SK-N-SH (cell line): ENCODE data around the gene GDF3. TPM values are rescaled to one million over a fixed set of nuclear protein-coding genes. Genes with fewer than 3 reads are reported as not detected.

Source experiments
- CTCF ChIA-PET: fragments of 300-600, 350-600 bp; formaldehyde crosslinking; extraction: SDS; loops from one replicate; lab custom pipeline; 2021; lab: Yijun Ruan, JAX
- POLR2A ChIA-PET: fragments of 350-600 bp; sonication (Branson Sonifier 250); formaldehyde crosslinking; extraction: SDS; loops from one replicate; lab custom pipeline; 2020; ENCODE audit warnings: antibody characterized with exemption, inconsistent platforms; lab: Yijun Ruan, JAX
- DNase-seq: peaks from one replicate; pipeline ENCODE4 v3.0.0; 2012
- H2AFZ ChIP-seq: fragments of 200-600 bp; sonication (generic); 2 replicates; pipeline ENCODE4 v1.8.1; 2016; ENCODE audit warnings: antibody characterized with exemption, mild to moderate bottlenecking, low read depth
- H3F3A ChIP-seq: fragments of 200-600 bp; sonication (generic); replicated peaks from 2 replicates; pipeline ENCODE3; 2016; ENCODE audit warnings: antibody characterized with exemption, mild to moderate bottlenecking; ENCODE audit not compliant: insufficient read depth
- H3K27ac ChIP-seq, 2 experiments: fragments of 200-500 bp in 1 of 2; fragments of 200-600 bp in 1 of 2; sonication (Bioruptor generic) in 1 of 2; sonication (generic), shearing (Covaris generic) in 1 of 2; 2 replicates each; pipeline versions ENCODE4 v1.5.1 to v1.6.1; 2014 to 2016; ENCODE audit warnings: low read depth in 2 of 2, inconsistent platforms in 1 of 2, low read length in 1 of 2, mild to moderate bottlenecking in 1 of 2, mixed read lengths in 1 of 2
- H3K27me3 ChIP-seq: fragments of 200-600 bp; sonication (generic), shearing (Covaris generic); 2 replicates; pipeline ENCODE4 v1.6.1; 2016; ENCODE audit warnings: mixed run types; ENCODE audit not compliant: insufficient read depth
- H3K36me3 ChIP-seq, 2 experiments: fragments of 200-500 bp in 1 of 2; fragments of 200-600 bp in 1 of 2; sonication (Bioruptor generic) in 1 of 2; sonication (generic) in 1 of 2; replicated peaks in 1 of 2; 2 replicates each; pipeline versions ENCODE3 to v1.5.1; 2014 to 2016; ENCODE audit warnings: low read length in 1 of 2, mild to moderate bottlenecking in 1 of 2; ENCODE audit not compliant: insufficient read depth in 2 of 2, control insufficient read depth in 1 of 2
- H3K4me1 ChIP-seq, 2 experiments: fragments of 200-500 bp in 1 of 2; fragments of 200-600 bp in 1 of 2; sonication (Bioruptor generic) in 1 of 2; sonication (generic), shearing (Covaris generic) in 1 of 2; 2 replicates each; pipeline versions ENCODE4 v1.5.1 to v1.6.1; 2014 to 2016; ENCODE audit warnings: low read depth in 1 of 2, low read length in 1 of 2, mixed run types in 1 of 2; ENCODE audit not compliant: insufficient read depth in 2 of 2, control insufficient read depth in 1 of 2
- H3K4me2 ChIP-seq: fragments of 200-600 bp; sonication (generic), shearing (Covaris generic); 2 replicates; pipeline ENCODE4 v1.6.1; 2017; ENCODE audit warnings: mixed run types
- H3K4me3 ChIP-seq, 2 experiments: fragments of 200-500 bp in 1 of 2; fragments of 200-600 bp in 1 of 2; sonication (Bioruptor generic) in 1 of 2; sonication (generic), shearing (Covaris generic) in 1 of 2; 2 replicates each; pipeline versions ENCODE4 v1.5.1 to v1.8.1; 2014 to 2016; ENCODE audit warnings: low read depth in 2 of 2, inconsistent platforms in 1 of 2, low read length in 1 of 2, mild to moderate bottlenecking in 1 of 2, mixed read lengths in 1 of 2, moderate library complexity in 1 of 2
- H3K79me2 ChIP-seq: fragments of 200-600 bp; sonication (generic); 2 replicates; pipeline ENCODE4 v1.8.1; 2017; ENCODE audit warnings: mild to moderate bottlenecking; ENCODE audit not compliant: insufficient read depth
- H3K9ac ChIP-seq: fragments of 200-600 bp; sonication (generic); 2 replicates; pipeline ENCODE4 v1.6.1; 2017; ENCODE audit warnings: mixed run types
- H3K9me2 ChIP-seq: fragments of 200-600 bp; sonication (generic); 2 replicates; pipeline ENCODE4 v1.6.1; 2017; ENCODE audit warnings: mixed run types
- H3K9me3 ChIP-seq: fragments of 200-600 bp; sonication (generic); 2 replicates; pipeline ENCODE4 v1.6.1; 2017; ENCODE audit warnings: mixed run types, mild to moderate bottlenecking, moderate library complexity
- H4K20me1 ChIP-seq: fragments of 200-600 bp; sonication (generic); 2 replicates; pipeline ENCODE4 v1.6.1; 2017; ENCODE audit warnings: mild to moderate bottlenecking, mixed run types; ENCODE audit not compliant: insufficient read depth
- EP300 ChIP-seq, 2 experiments: IDR thresholded peaks; 2 replicates each; pipeline versions ENCODE4 v1.4.0 to v1.6.1; 2012; ENCODE audit warnings: borderline replicate concordance in 1 of 2, low read depth in 1 of 2, low read length in 1 of 2
- FOSL2 ChIP-seq: IDR thresholded peaks from 2 replicates; pipeline ENCODE4 v1.4.0; 2012; ENCODE audit warnings: low read depth, mild to moderate bottlenecking, moderate library complexity, borderline replicate concordance
- FOXJ3 ChIP-seq: sonication (generic); formaldehyde crosslinking; IDR thresholded peaks from 2 replicates; pipeline ENCODE4 v1.5.1; 2020; ENCODE audit warnings: mild to moderate bottlenecking, missing genetic modification reagents
- FOXM1 ChIP-seq: IDR thresholded peaks from 2 replicates; pipeline ENCODE4 v1.4.0; 2012; ENCODE audit warnings: low read depth, mild to moderate bottlenecking
- GABPA ChIP-seq: IDR thresholded peaks from 2 replicates; pipeline ENCODE4 v1.4.0; 2012; ENCODE audit warnings: low read depth, mild to moderate bottlenecking
- NFIC ChIP-seq: IDR thresholded peaks from 2 replicates; pipeline ENCODE4 v1.4.0; 2012; ENCODE audit warnings: borderline replicate concordance
- NRF1 ChIP-seq: IDR thresholded peaks from 2 replicates; pipeline ENCODE4 v1.6.1; 2012; ENCODE audit warnings: low read depth, mild to moderate bottlenecking, low read length
- RAD21 ChIP-seq: IDR thresholded peaks from 2 replicates; pipeline ENCODE4 v1.6.1; 2012; ENCODE audit warnings: mild to moderate bottlenecking, low read length
- REST ChIP-seq: IDR thresholded peaks from 2 replicates; pipeline ENCODE4 v1.6.1; 2012; ENCODE audit warnings: mild to moderate bottlenecking, low read depth, low read length, moderate library complexity
- RFX5 ChIP-seq: IDR thresholded peaks from 2 replicates; pipeline ENCODE4 v1.6.1; 2012; ENCODE audit warnings: mild to moderate bottlenecking, improper control_type of control experiment, low read length
- TAF1 ChIP-seq: IDR thresholded peaks from 2 replicates; pipeline ENCODE4 v1.6.1; 2012; ENCODE audit warnings: low read depth, mild to moderate bottlenecking, low read length, moderate library complexity, borderline replicate concordance
- TCF12 ChIP-seq: IDR thresholded peaks from 2 replicates; pipeline ENCODE4 v1.4.0; 2012
- TEAD4 ChIP-seq: IDR thresholded peaks from 2 replicates; pipeline ENCODE4 v1.4.0; 2012; ENCODE audit warnings: mild to moderate bottlenecking, borderline replicate concordance; ENCODE audit not compliant: insufficient read depth
- YY1 ChIP-seq: IDR thresholded peaks from 2 replicates; pipeline ENCODE4 v1.4.0; 2012; ENCODE audit warnings: low read depth, mild to moderate bottlenecking
- WGBS: methylation state at CpG from one replicate; pipeline ENCODE4 v1.1.6; 2017; ENCODE audit warnings: low lambda C conversion rate; 5-methylcytosine and 5-hydroxymethylcytosine counted together
- polyA plus RNA-seq, 3 experiments: library from polyadenylated mRNA; depleted of rRNA; stranded (reverse); fragments of >200 nt; gene quantifications; 2 replicates each; pipeline ENCODE4 v1.2.3, GENCODE V29; 2012
- TF ChIP-seq, protein P1 (sequence below): IDR thresholded peaks from 2 replicates; pipeline ENCODE4 v1.4.0; 2012; ENCODE audit warnings: low read depth
- TF ChIP-seq, protein P2 (sequence below): IDR thresholded peaks from 2 replicates; pipeline ENCODE4 v1.4.0; 2012; ENCODE audit warnings: low read depth, borderline replicate concordance

GDF3 gene
- polyA plus RNA-seq, 1 of the 3 experiments (the other 2 are of a cell fraction): not detected

DNA sequence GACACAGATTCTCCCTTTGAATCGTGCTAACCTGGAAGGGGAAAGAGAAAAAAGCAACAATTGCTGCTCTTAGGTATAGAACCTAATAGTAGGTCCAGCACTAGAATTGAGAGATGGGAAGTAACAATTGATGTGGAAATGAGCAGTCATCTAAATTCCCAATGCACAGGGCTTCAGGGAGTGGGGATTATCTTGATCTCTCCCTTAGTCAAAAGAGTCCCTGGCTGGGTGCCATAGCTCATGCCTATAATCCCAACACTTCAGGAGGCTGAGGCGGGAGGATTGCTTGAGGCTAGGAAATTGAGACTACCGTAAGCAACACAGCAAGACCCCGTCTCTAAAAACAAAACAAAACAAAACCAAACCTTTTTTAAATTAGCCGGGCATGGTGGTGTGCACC, 33.8 kb downstream of the GDF3 start:
- no peaks in the 10 kb centered on the region for H3K79me2 ChIP-seq
- H3K27ac ChIP-seq: no peak overlapping the region
- no peaks in the 10 kb centered on the region for H3K9me2 ChIP-seq
- H3K9me3 ChIP-seq: no peaks in the 10 kb centered on the region
- H4K20me1 ChIP-seq: no peaks in the 10 kb centered on the region
- peaks cover 46% of the 10 kb centered on the region for H3K27me3 ChIP-seq
- 6% methylated on average over 5 of the region's 5 CpGs for WGBS
- CTCF ChIA-PET: no interaction called here
- no peak overlapping the region for H3K9ac ChIP-seq
- DNase-seq: no peak
- H2AFZ ChIP-seq: no peak overlapping the region
- POLR2A ChIA-PET: no interaction called here
- no peak overlapping the region for H3K4me2 ChIP-seq
- no peaks in the 10 kb centered on the region for H3K4me1 ChIP-seq
- TF ChIP-seq RFX5 (no peak), RAD21 (no peak), TCF12 (no peak), YY1 (no peak), EP300 (IDR thresholded peaks at IDR 0.05; ENCODE audit: borderline replicate concordance in 1 of 2, low read depth in 1 of 2, low read length in 1 of 2) (no peak), GABPA (no peak), FOSL2 (no peak)
- TF ChIP-seq, all 33 proteins: peak for 0
- Histone ChIP-seq H3F3A (no peaks in the 10 kb centered on the region), H3K36me3 (no peaks in the 10 kb centered on the region), H3K4me3 (no peak overlapping the region)

GRCh38 chr12:7656121-7656520, 39.5 kb downstream of the GDF3 start:
- 2% methylated on average over 5 of the region's 5 CpGs for WGBS
- DNase-seq: no peak
- H3K4me1 ChIP-seq: no peaks in the 10 kb centered on the region
- no peak overlapping the region for H3K9ac ChIP-seq
- TF ChIP-seq FOXJ3 (no peak), FOXM1 (no peak), NRF1 (no peak), TEAD4 (no peak), NFIC (no peak), EP300 (IDR thresholded peaks at IDR 0.05; ENCODE audit: borderline replicate concordance in 1 of 2, low read depth in 1 of 2, low read length in 1 of 2) (no peak), RFX5 (no peak), REST (no peak), TAF1 (no peak)
- TF ChIP-seq, protein P1, sequence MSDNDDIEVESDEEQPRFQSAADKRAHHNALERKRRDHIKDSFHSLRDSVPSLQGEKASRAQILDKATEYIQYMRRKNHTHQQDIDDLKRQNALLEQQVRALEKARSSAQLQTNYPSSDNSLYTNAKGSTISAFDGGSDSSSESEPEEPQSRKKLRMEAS: no peak
- TF ChIP-seq, protein P2, sequence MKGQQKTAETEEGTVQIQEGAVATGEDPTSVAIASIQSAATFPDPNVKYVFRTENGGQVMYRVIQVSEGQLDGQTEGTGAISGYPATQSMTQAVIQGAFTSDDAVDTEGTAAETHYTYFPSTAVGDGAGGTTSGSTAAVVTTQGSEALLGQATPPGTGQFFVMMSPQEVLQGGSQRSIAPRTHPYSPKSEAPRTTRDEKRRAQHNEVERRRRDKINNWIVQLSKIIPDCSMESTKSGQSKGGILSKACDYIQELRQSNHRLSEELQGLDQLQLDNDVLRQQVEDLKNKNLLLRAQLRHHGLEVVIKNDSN: no peak
- ChIA-PET POLR2A (no interaction called here), CTCF (no interaction called here)
- H3K4me3 ChIP-seq: no peak overlapping the region
- H3F3A ChIP-seq: no peaks in the 10 kb centered on the region
- H3K27me3 ChIP-seq: peaks cover 52% of the 10 kb centered on the region; the same call in 1 of the 2 replicates
- H3K9me2 ChIP-seq: no peaks in the 10 kb centered on the region
- no peak overlapping the region for H3K4me2 ChIP-seq
- no peak overlapping the region for H3K27ac ChIP-seq
- no peaks in the 10 kb centered on the region for H4K20me1 ChIP-seq
- no peaks in the 10 kb centered on the region for H3K79me2 ChIP-seq
- no peaks in the 10 kb centered on the region for H3K9me3 ChIP-seq
- H3K36me3 ChIP-seq: no peaks in the 10 kb centered on the region
- no peak overlapping the region for H2AFZ ChIP-seq
